ENCODE data around the gene MT1A. TPM values are rescaled to one million over a fixed set of nuclear protein-coding genes. Genes with fewer than 3 reads are reported as not detected.

Gene MT1A
- total and polyA plus RNA-seq, 2 donors (not counting 3 experiments of a cell fraction or from before 2014, with no cell fraction given) = 6.5 to 8.4 TPM

GRCh38 chr16:56639045-56639444, 579 bp downstream of the MT1A start:
- H3K27me3 ChIP-seq (ENCODE audit: control insufficient read depth in 2 of 2, insufficient read depth in 2 of 2, low read length in 2 of 2) = peaks cover 36 to 50% of the 10 kb centered on the region in 2 experiments
- H3K36me3 ChIP-seq (ENCODE audit: control insufficient read depth in 2 of 2, extremely low read depth in 1 of 2, insufficient read depth in 2 of 2, low read length in 2 of 2) = no peaks in the 10 kb centered on the region
- H4K20me1 ChIP-seq (replicated peaks; ENCODE audit: control insufficient read depth, extremely low read depth, insufficient read depth, low read length) = no peaks in the 10 kb centered on the region
- H3K4me1 ChIP-seq (ENCODE audit: control insufficient read depth, extremely low read depth, insufficient read depth, low read length) = peaks cover 18% of the 10 kb centered on the region
- no peak overlapping the region for H3K4me2 ChIP-seq (ENCODE audit: insufficient read depth, low read length)
- H3K27ac ChIP-seq (ENCODE audit: insufficient read depth, low read depth, low read length) = no peak overlapping the region
- no peak overlapping the region for H3K4me3 ChIP-seq (replicated peaks in 1 of 3; ENCODE audit: insufficient read depth in 1 of 3, low read depth in 1 of 3, low read length in 3 of 3)
- H3K9ac ChIP-seq (replicated peaks; ENCODE audit: extremely low read depth, insufficient read depth, low read length) = no peak overlapping the region
- ChIA-PET CTCF (interaction anchor here (1.0 to 1.7 kb wide), 4 partner anchors 16 to 62 kb away, joined by 3 to 6 read pairs (median 4); partner anchors contain the start of gene MT2A), POLR2A (no interaction called here)
- DNase-seq (ENCODE audit: low read depth, low spot score) (no peak), FAIRE-seq (no peak)
- no TSS peak for BruUV-seq (replicated peaks)
- no peaks in the 10 kb centered on the region for H3K9me3 ChIP-seq (replicated peaks; ENCODE audit: control insufficient read depth, insufficient read depth, low read length)
- intact Hi-C loops (cut with micrococcal nuclease) = loop anchor here (2.0 kb wide), 1 partner anchor 44 kb away; the partner anchor contains the start of gene MT1X
- H3K79me2 ChIP-seq (ENCODE audit: control insufficient read depth, insufficient read depth, low read length) = no peaks in the 10 kb centered on the region
- no peaks in the 10 kb centered on the region for H3K9me1 ChIP-seq (replicated peaks; ENCODE audit: control insufficient read depth, extremely low read depth, insufficient read depth, low read length)
- TF ChIP-seq MAX (IDR thresholded peaks at IDR 0.05; ENCODE audit: insufficient read depth, insufficient read length) = no peak
- TF ChIP-seq CTCF (IDR thresholded peaks at IDR 0.05; ENCODE audit: extremely low read depth in 1 of 2, insufficient read depth in 1 of 2, low read depth in 1 of 2, low read length in 2 of 2) = no peak
- TF ChIP-seq POLR2A (IDR thresholded peaks at IDR 0.05; ENCODE audit: low read depth, low read length) = no peak
- dilution Hi-C loops (cut with MboI; ENCODE audit: extremely low pct_ligation_motif_present, low sequenced_read_pairs) = no loop called here
- H2AFZ ChIP-seq (ENCODE audit: low read depth, low read length) = no peak overlapping the region

GRCh38 chr16:56640076-56640475, 1.6 kb downstream of the MT1A start:
- H2AFZ ChIP-seq (ENCODE audit: low read depth, low read length) = no peak overlapping the region
- no peak overlapping the region for H3K4me3 ChIP-seq (replicated peaks in 1 of 3; ENCODE audit: insufficient read depth in 1 of 3, low read depth in 1 of 3, low read length in 3 of 3)
- no peaks in the 10 kb centered on the region for H3K36me3 ChIP-seq (ENCODE audit: control insufficient read depth in 2 of 2, extremely low read depth in 1 of 2, insufficient read depth in 2 of 2, low read length in 2 of 2)
- H3K79me2 ChIP-seq (ENCODE audit: control insufficient read depth, insufficient read depth, low read length) = no peaks in the 10 kb centered on the region
- no peak overlapping the region for H3K4me2 ChIP-seq (ENCODE audit: insufficient read depth, low read length)
- ChIA-PET POLR2A (no interaction called here), CTCF (interaction anchor here (1.4 to 1.7 kb wide), 2 partner anchors 36 to 62 kb away, joined by 5 to 6 read pairs; no protein-coding TSS in a partner anchor)
- dilution Hi-C loops (cut with MboI; ENCODE audit: extremely low pct_ligation_motif_present, low sequenced_read_pairs) (no loop called here), intact Hi-C loops (cut with micrococcal nuclease) (no loop called here)
- no peak for FAIRE-seq
- no peak overlapping the region for H3K27ac ChIP-seq (ENCODE audit: insufficient read depth, low read depth, low read length)
- H3K9me1 ChIP-seq (replicated peaks; ENCODE audit: control insufficient read depth, extremely low read depth, insufficient read depth, low read length) = no peaks in the 10 kb centered on the region
- DNase-seq (ENCODE audit: low read depth, low spot score) = no peak
- H3K9me3 ChIP-seq (replicated peaks; ENCODE audit: control insufficient read depth, insufficient read depth, low read length) = no peaks in the 10 kb centered on the region
- BruUV-seq (replicated peaks) = no TSS peak
- H3K4me1 ChIP-seq (ENCODE audit: control insufficient read depth, extremely low read depth, insufficient read depth, low read length) = peaks cover 15% of the 10 kb centered on the region
- H3K27me3 ChIP-seq (ENCODE audit: control insufficient read depth in 2 of 2, insufficient read depth in 2 of 2, low read length in 2 of 2) = peaks cover 35 to 50% of the 10 kb centered on the region in 2 experiments
- no peak for TF ChIP-seq MYC (IDR thresholded peaks at IDR 0.05; ENCODE audit: low read depth, low read length)
- TF ChIP-seq MAX (IDR thresholded peaks at IDR 0.05; ENCODE audit: insufficient read depth, insufficient read length) = no peak
- TF ChIP-seq POLR2A (IDR thresholded peaks at IDR 0.05; ENCODE audit: low read depth, low read length) = no peak
- TF ChIP-seq POLR2AphosphoS5 (IDR thresholded peaks at IDR 0.05; ENCODE audit: insufficient read depth, low read depth, low read length) = no peak
- TF ChIP-seq EZH2 (IDR thresholded peaks at IDR 0.05; ENCODE audit: borderline replicate concordance, low read depth, low read length, severe bottlenecking) = no peak
- no peak for TF ChIP-seq FOS (IDR thresholded peaks at IDR 0.05; ENCODE audit: borderline replicate concordance, insufficient read depth, low read length)
- no peak for TF ChIP-seq CTCF (IDR thresholded peaks at IDR 0.05; ENCODE audit: extremely low read depth in 1 of 2, insufficient read depth in 1 of 2, low read depth in 1 of 2, low read length in 2 of 2)
- TF ChIP-seq JUN (IDR thresholded peaks at IDR 0.05; ENCODE audit: borderline replicate concordance, insufficient read depth, insufficient read length, low read depth) = no peak
- TF ChIP-seq GATA2 (IDR thresholded peaks at IDR 0.05; ENCODE audit: insufficient read depth, insufficient read length, low read depth, low read length) = no peak
- no peak overlapping the region for H3K9ac ChIP-seq (replicated peaks; ENCODE audit: extremely low read depth, insufficient read depth, low read length)
- no peaks in the 10 kb centered on the region for H4K20me1 ChIP-seq (replicated peaks; ENCODE audit: control insufficient read depth, extremely low read depth, insufficient read depth, low read length)
